Measurements from ENCODE around the gene FBXL20.

Gene FBXL20

GRCh38 chr17:39244600-39245570 lies 156.5 kb downstream of the FBXL20 start:
- DNase-seq = peak; percentile 74

- DNase-seq = no peak
These were observed 157.3 kb downstream of the FBXL20 start for GRCh38 chr17:39244016-39244599.

GRCh38 chr17:39243155-39243554 lies 158.3 kb downstream of the FBXL20 start:
- DNase-seq = no peak

- no peak for DNase-seq
These were observed 160.8 kb downstream of the FBXL20 start for GRCh38 chr17:39240631-39241030.

- peak; percentile 12 for DNase-seq
These were observed 161.6 kb downstream of the FBXL20 start for GRCh38 chr17:39239640-39240314.

GRCh38 chr17:39238311-39238972 lies 163.0 kb downstream of the FBXL20 start:
- DNase-seq = peak; percentile 52

- DNase-seq = no peak
These were observed 163.8 kb downstream of the FBXL20 start for GRCh38 chr17:39237586-39237985.

GRCh38 chr17:39236981-39237441 lies 164.4 kb downstream of the FBXL20 start:
- DNase-seq = no peak

- DNase-seq = no peak
These were observed 164.9 kb downstream of the FBXL20 start for GRCh38 chr17:39236450-39236927.

GRCh38 chr17:39235555-39236449 lies 165.6 kb downstream of the FBXL20 start:
- DNase-seq = peak; percentile 58

- peak; percentile 44 for DNase-seq
These were observed 169.6 kb downstream of the FBXL20 start for GRCh38 chr17:39231591-39232551.

- DNase-seq = no peak
These were observed 170.3 kb downstream of the FBXL20 start for GRCh38 chr17:39231091-39231561.

GRCh38 chr17:39230361-39230760 lies 171.1 kb downstream of the FBXL20 start:
- DNase-seq = no peak

GRCh38 chr17:39229274-39229913 lies 172.0 kb downstream of the FBXL20 start:
- no peak for DNase-seq

- DNase-seq = no peak
These were observed 174.0 kb downstream of the FBXL20 start for GRCh38 chr17:39227364-39227919.

GRCh38 chr17:39225959-39226683 lies 175.3 kb downstream of the FBXL20 start:
- peak; percentile 76 for DNase-seq

- DNase-seq = no peak
These were observed 176.0 kb downstream of the FBXL20 start, which contains the start of gene STAC2 for GRCh38 chr17:39225308-39225958. Gene STAC2 (minus strand): TSS chr17:39225945. CDS start chr17:39225502, 443 bp downstream.

GRCh38 chr17:39224778-39225307 lies 176.6 kb downstream of the FBXL20 start:
- DNase-seq = no peak

Measured in DMS79 treated with DMSO at 0.1 percent for 48 hours (cell line).